ENCODE data around the gene MSI2.

Gene MSI2

DNA sequence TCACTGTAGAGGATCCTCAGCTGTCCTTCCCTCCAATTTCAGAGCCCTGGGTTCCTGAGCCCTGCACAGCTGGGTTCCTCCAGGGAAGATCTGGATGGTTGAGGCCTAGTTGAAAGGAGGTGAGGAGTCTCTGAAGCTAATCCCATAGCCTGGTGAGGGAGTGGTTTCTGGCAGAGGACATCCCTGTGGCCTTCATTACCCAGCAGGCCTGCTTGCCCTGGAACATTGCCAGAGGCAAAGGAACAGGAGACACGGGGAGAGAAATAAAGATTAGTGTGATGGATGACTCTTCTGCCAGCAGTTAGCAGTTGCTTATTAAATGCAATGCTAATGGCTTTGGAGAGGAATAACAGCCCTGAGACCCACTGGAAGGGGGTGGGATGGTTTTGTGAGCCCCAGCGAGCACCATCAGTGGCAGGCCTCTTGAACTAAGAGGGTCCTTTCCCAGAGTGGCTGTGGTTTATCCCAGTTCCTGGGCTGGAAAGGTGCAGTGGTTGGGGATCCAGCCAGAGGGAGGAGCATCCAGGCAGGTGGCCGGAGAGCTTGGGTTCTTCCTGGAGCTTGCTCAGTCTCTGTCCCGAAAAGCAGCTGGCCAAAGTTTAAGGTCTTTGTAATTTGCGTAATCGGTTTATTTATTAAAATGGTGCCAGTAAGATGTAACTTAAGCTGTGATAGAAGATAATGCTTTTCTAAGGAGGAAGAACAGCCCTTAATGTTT is 279.1 kb downstream of the MSI2 start:
- no peak for DNase-seq

DNA sequence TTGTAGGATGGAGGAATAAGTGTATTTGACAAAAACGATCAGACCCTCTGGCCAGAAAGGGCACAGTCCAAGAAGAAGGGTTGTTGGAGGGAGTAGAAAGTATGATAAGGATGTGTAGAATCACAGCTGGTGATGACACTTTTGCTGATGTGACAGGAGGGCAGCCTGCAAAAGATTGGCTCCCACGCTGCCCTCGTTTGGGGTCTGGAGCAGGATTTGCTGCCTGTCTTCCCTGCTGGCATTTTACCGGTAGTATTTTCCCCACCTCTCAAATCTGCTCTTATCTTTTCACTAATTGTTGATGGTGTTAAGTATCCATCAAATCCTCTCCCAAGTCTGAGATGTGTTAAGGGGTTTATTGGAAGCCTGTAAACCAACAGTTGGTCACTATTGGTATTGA is 280.0 kb downstream of the MSI2 start:
- no peak for DNase-seq

DNA sequence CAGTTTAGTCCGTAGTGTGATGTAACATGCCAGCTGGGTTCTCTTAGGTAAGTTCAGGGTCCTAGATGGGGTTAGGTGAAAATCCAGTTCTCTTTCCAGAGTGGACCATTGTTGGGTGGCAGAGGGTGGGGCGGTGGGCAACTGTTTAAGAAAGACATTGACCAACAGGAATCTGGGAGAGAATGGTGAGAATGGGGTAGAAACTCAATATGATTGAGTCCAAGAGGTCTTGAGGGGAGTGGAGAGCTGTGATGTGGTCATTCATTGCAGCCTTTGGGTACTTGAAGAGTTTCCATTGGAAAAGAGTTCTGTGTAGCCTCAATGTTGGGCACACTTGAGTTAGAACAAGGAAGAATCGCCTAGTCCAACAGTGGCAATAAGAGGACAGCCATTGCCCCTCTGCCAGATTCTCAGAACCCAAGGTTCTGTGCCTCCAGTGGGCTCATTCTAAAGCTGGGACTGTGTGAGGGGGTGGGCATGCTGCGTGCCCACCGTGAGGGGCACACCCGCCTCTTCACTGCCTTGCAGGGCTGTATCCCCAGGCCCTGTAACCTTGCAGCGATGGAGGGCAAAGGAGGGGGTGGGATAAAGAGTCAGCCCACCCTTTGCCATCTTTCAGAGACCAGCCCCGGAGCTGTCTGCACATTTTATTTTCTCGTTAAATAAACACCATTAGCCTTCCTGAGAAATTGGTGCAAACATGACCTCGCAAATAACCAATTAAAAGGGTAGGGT is 280.6 kb downstream of the MSI2 start:
- no peak for DNase-seq

GRCh38 chr17:57537524-57538410 is 281.4 kb downstream of the MSI2 start:
- no peak for DNase-seq

DNA sequence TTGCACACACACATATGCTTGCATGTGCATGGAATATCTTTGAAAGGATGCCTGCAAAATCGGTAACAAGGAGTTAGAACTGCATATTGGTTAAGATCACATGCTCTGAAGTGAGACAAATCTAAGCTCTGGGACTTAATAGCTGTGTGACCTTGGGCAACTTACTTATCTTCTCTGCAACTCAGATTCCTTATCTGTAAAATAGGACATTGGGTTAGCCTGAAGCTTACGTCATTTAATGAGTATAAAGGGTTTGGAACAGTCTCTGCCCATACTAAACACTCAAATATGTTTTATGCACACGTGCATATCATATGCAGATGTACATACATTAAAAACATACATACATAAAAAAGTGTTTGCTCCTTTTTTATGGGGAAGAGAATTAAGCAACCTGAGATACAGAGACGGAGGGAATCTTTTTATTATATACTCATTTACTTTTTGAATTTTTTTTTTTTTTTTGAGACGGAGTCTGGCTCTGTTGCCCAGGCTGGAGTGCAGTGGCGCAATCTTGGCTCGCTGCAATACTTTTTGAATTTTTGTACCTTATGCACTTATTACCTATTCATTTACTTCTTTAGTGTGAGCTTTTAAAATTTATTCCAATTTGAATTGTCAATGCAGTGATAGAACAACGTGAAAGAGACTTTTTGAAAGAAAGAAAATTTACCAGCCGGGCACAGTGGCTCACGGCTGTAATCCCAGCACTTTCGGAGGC is 282.6 kb downstream of the MSI2 start:
- no peak for DNase-seq

DNA sequence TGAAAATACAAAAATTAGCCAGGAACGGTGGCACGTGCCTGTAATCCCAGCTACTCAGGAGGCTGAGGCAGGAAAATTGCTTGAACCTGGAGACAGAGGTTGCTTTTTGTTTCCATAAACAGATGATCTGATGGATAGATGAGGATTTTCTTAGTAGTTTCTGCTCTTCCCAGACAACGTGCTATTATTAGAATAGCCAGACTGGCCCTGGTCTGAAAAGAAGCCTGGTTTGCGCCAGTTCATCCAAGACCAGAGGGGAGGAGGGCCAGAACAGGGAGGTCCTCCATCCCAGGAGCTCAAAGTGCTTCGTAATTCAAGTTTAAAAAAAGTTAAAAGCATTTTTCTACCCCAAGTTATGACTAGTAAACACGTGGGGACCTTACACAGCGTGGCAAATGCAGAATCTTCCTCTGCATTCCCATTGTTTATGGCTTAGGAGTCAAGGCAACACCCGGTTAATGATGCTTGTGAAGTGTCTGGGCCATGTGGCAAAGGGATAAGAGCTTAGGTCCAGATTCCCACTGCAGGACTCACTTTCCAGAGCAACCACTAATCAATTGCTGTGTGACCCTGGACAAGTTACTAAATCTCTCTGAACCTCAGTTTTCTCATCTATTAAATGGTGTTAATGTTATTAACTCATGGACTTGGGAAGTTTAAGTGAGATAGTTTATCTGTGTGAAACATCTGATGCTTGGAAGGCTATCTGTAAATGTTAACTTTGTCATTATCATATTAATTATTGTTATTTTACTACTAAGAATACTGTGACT is 283.4 kb downstream of the MSI2 start:
- DNase-seq, result no peak

- no peak for DNase-seq
Measured at GRCh38 chr17:57540596-57540995, 284.3 kb downstream of the MSI2 start.

DNA sequence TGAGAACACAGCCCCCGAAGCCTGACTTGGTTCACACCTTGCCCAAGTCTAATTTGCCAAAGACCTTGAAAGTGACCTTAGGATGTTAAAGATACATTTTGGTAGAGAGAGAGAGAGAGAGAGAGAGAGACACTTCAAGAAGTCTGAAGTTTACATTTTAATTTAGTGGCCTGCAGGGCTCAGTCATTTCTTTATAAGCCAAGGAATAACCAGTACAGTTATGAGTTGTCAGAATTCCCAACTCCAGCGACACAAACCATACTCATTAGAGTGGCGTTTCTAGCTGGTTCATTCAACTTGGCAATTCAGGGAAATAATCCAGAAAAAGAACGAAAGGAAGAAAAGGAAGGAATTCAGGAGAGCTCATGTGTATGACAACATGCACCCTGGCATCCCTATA is 284.7 kb downstream of the MSI2 start:
- DNase-seq, result no peak

DNA sequence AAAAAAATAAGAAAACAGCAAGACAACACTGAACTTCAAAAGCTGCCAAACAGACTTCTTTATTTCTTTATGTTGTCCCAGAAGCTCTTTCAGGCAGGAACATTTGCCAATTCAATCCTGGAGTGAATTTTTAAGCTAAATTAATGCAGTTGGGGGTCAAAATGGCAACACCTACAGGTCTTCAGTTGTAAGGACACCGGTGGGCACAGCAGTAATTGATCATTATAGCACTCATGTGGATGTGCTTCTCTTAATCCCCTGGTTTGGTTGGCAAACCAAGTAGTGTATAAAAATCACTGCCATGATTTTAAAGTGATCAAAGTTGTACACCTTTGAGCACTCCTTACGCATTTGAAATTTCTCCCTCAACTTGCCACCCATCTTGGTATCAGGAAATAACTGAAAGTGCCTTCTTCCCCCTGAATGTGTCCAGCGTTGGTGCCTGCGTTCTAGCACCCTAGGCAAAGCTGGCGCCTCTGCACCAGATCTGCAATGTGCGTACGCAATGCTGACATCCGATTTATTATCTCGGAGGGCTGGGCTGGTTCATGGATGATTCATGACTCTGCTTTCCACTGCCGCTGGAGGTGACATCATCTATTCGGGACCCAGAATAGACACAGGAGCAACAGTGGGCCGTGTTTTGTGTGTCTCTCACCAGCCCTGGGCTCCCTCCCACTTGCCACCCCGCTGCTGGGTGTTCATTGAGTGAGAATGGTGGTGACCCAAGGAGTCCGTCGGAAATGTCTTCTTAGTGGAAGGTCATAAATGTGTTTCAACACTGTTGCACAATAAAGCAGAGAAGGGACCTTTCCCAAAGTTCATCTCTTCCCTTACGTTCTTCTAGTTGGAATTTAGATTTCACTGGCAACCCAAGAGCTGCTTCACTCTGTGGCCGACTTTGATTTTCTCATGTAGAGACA is 285.4 kb downstream of the MSI2 start:
- DNase-seq, result no peak

DNA sequence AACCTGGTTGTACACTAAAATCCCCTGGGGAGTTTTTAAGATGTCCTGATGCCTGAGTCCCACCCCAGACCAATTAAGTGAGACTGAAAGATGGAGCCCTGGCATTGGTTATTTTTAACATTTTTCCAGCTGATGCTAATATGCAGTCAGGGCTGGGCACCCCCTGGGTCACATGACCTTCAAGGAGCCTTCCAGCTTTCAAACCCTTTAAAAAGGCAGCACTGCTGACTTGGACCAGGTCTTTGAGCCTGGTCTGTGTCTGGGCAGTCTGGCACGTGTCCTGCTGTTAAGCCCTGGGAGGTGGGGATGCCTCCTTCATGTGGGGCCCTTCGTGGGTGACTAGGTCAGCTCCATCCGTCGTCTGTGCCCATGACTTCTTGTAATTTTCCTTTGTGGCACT is 286.2 kb downstream of the MSI2 start:
- DNase-seq, result no peak

DNA sequence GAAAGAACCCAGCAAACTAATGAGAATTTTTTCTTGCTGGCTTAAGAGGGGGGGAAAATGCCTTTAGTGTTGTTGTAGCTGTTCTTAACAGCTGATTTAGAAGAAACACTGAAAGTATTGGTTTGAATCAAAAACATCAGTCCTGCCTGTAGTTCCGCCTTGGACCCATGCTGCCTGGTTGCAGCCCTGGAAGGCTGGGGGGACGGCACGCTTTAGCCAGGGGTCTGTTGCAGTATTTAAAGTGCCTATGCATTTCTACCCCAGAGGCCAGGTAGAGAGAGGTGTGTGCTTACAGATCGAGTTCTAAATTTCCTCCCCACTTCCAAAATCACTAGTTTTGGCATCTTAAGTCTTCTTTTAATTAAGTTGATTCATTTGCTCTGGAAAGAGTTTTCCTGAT is 286.9 kb downstream of the MSI2 start:
- DNase-seq, result no peak

DNA sequence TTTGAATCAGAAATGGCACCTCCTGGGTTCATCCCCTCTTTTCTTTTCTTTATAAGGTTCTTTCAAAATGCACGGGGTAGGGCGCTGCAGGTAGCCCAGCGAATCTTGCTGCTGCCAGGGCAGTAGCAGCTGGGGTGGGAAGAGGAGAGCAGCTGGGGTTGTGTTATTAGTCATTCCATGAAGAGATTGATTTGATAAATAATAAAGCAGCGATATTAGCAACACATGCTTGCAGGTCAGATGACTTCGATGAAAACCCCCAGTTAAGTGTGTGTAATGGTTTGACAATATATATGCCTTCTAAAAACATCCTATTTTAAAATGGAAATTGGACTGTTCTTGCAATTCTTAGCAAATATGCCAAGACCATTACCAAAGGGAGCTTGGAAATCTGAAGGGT is 288.1 kb downstream of the MSI2 start:
- DNase-seq, result no peak

DNA sequence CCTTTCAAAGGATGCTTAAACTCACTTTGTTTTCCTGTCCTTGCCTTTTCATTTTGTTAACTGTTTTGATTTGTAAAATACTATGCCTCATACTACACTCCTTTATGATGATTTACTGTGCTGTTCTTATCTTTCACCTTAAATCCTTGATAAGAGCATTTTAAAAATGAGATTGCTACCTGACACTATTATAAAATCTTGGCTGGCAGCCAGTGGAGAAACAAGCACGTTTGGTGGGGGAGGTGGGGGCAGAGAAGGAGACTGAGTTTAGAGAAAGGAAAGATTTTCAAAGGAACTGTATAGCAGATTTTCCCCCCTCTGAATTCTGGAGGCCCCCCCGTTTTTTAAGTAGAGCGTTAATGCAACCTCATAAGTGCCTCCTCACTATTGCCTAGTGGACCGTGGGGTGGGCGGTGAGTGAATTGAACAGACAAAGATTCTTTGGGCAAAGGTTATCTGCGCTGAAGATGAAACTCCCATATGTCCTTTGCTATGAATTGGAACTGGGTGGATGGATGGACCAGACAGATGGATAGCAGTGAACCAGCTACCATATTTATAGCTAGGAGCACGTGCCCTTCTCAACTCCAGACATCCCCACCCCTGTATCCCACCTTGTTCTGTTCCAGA is 288.6 kb downstream of the MSI2 start:
- no peak for DNase-seq

GRCh38 chr17:57545731-57546342 is 289.5 kb downstream of the MSI2 start:
- no peak for DNase-seq

- DNase-seq, result no peak
Measured at GRCh38 chr17:57548421-57549410, 292.4 kb downstream of the MSI2 start.

GRCh38 chr17:57549468-57549867 is 293.1 kb downstream of the MSI2 start:
- no peak for DNase-seq

DNA sequence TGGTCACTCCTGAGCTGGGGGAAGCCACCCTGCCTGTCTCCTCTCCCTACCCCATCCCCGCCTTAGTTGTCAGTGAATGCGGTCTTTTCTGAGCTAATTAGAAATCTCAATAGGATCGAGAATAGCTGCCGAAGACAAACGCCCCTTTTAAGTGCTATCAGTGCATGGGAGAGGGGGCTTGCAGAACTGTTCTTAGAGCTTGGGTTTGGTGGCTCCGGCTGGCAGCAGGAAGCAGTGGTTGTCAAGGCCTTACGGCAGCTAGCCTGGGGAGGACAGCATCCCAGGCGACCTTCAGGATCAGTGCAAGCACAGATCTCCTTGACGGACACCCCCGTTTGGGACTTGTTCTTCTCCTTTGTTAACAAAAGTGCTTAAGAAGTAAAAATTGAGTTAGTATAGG is 293.7 kb downstream of the MSI2 start:
- no peak for DNase-seq

DNA sequence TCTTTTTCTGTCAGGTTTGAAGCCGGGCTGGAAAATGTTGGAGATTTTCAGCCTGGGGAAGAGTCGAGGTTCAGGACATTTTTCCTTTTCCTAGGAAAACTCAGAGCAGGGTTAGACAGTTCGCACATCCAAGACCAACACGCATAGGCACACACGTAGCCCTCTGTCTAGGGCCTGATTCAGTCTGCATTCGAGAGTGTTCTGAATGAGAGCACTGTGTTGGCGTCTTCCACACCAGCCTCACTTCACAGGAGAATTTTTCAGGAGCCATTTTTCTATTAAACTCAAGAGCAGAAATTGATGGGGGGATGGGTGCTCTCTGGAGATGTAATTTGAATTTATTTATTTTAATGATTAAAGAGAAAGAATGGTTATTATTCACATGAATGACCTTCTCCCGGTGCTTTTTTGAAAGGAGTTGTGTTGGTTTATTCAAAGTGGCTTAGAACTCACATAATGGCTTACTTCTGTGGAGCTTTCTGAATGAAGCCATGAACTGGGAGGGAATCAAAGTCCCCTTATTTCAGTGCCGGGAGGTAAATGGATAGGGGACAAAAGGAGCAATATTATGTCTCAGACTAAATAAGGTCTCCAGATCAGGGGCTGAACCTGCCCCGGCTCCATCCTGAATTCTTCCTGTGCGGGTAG is 294.5 kb downstream of the MSI2 start:
- DNase-seq, result no peak

All from activated CD8-positive, alpha-beta memory T cell treated with anti-CD3 and anti-CD28 coated beads for 24 hours (primary cell).